Psoas muscle (tissue), 8 donors: Measurements from ENCODE around the gene SLC8B1. TPM values are rescaled to one million over a fixed set of nuclear protein-coding genes. Genes with fewer than 3 reads are reported as not detected.

Experiments used
- ATAC-seq, 4 donors: fragments of 200-7000 bp; cut with Tn5 transposase; one replicate each; pipeline ENCODE4 v1.9.1; 2020; ENCODE audit warnings: moderate library complexity in 3 of 4, mild to moderate bottlenecking in 2 of 4
- DNase-seq, 2 donors: peaks; one replicate each; pipeline ENCODE4 v3.0.0-alpha.2; 2020
- H3K27ac ChIP-seq: fragments of 200-600 bp; one replicate; pipeline ENCODE4 v1.8.0; 2022
- H3K27me3 ChIP-seq, 3 donors: fragments of 200-600 bp in 1 of 3; one replicate each; pipeline versions ENCODE4 v1.6.1 to v1.8.0; 2013 to 2022; ENCODE audit warnings: low read length in 2 of 3, mild to moderate bottlenecking in 2 of 3, moderate library complexity in 1 of 3; ENCODE audit not compliant: insufficient read depth in 3 of 3
- H3K36me3 ChIP-seq, 2 donors: fragments of 200-600 bp in 1 of 2; one replicate each; pipeline versions ENCODE4 v1.6.1 to v1.8.0; 2013 to 2022; ENCODE audit warnings: low read depth in 1 of 2, mild to moderate bottlenecking in 1 of 2, moderate library complexity in 1 of 2; ENCODE audit not compliant: insufficient read depth in 1 of 2
- H3K4me1 ChIP-seq: fragments of 200-600 bp; one replicate; pipeline ENCODE4 v1.8.0; 2022
- H3K4me3 ChIP-seq: fragments of 200-600 bp; one replicate; pipeline ENCODE4 v1.8.0; 2022; ENCODE audit warnings: mild to moderate bottlenecking
- H3K9me3 ChIP-seq: fragments of 200-600 bp; one replicate; pipeline ENCODE4 v1.8.0; 2022
- WGBS, 3 donors: extraction: QIAGEN DNeasy Blood & Tissue Kit; methylation state at CpG; one replicate each; pipeline versions ENCODE4 v1.1.6 to v1.1.7; 2013; 5-methylcytosine and 5-hydroxymethylcytosine counted together
- intact Hi-C, 2 donors: fragments of 100-400 bp; cut with DNase I; formaldehyde crosslinking; loops; one replicate each; pipeline versions ENCODE4 v1.11.0 to v1.14.2; 2022
- polyA plus RNA-seq, 3 donors: library from polyadenylated mRNA; stranded (reverse); fragments of 200-250 nt; gene quantifications; one replicate each; pipeline ENCODE4 v1.2.3, GENCODE V29; 2013
- total RNA-seq, 4 donors: library from RNA; stranded (reverse); fragmentation: NEBNext Ultra II Directional in 2 of 4; extraction: Animal tissue kit (Norgen Biotek cat#: 25700) in 2 of 4; gene quantifications; one replicate each; pipeline versions ENCODE4 v1.2.1 to v1.2.4, GENCODE V29; 2021 to 2023
- TF ChIP-seq, protein P1 (sequence below): fragments of 200-600 bp; IDR thresholded peaks from one replicate; pipeline ENCODE4 v1.8.0; 2022; ENCODE audit warnings: antibody characterized with exemption
- donor health status: healthy with polysubstance abuse.
- donor health status: DM: no; HTN: no; CAD: no; lungs with moderate emphysema.
- donor health status: Bipolar disorder and iron deficiency.
- donor health status: healthy.
- donor health status: DM: yes; HTN: yes; CAD: no.
- donor health status: DM: no; HTN: no; CAD: no.
- donor health status: DM: no; HTN: no; CAD: no.
- donor health status: DM: yes; HTN: yes; CAD: no.

Gene SLC8B1
- total and polyA plus RNA-seq, 7 donors, result 5.7 to 10.3 (median 9.2) TPM

GRCh38 chr12:113328368-113328889 is 6.5 kb downstream of the SLC8B1 start:
- ATAC-seq (no peak), DNase-seq (peak in 1 of 2 donors; percentile 24)
- no peak overlapping the region for H3K4me3 ChIP-seq
- no peaks in the 10 kb centered on the region for H3K27me3 ChIP-seq
- H3K36me3 ChIP-seq, result peaks cover 0 to 40% of the 10 kb centered on the region in 2 donors
- peaks cover 32% of the 10 kb centered on the region for H3K4me1 ChIP-seq
- intact Hi-C loops, result no loop called here
- 62 to 73% (median 64%) methylated on average over 5 of the region's 5 CpGs for WGBS, 3 donors
- TF ChIP-seq, protein P1, sequence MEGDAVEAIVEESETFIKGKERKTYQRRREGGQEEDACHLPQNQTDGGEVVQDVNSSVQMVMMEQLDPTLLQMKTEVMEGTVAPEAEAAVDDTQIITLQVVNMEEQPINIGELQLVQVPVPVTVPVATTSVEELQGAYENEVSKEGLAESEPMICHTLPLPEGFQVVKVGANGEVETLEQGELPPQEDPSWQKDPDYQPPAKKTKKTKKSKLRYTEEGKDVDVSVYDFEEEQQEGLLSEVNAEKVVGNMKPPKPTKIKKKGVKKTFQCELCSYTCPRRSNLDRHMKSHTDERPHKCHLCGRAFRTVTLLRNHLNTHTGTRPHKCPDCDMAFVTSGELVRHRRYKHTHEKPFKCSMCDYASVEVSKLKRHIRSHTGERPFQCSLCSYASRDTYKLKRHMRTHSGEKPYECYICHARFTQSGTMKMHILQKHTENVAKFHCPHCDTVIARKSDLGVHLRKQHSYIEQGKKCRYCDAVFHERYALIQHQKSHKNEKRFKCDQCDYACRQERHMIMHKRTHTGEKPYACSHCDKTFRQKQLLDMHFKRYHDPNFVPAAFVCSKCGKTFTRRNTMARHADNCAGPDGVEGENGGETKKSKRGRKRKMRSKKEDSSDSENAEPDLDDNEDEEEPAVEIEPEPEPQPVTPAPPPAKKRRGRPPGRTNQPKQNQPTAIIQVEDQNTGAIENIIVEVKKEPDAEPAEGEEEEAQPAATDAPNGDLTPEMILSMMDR, result no peak
- no peaks in the 10 kb centered on the region for H3K9me3 ChIP-seq
- no peak overlapping the region for H3K27ac ChIP-seq

DNA sequence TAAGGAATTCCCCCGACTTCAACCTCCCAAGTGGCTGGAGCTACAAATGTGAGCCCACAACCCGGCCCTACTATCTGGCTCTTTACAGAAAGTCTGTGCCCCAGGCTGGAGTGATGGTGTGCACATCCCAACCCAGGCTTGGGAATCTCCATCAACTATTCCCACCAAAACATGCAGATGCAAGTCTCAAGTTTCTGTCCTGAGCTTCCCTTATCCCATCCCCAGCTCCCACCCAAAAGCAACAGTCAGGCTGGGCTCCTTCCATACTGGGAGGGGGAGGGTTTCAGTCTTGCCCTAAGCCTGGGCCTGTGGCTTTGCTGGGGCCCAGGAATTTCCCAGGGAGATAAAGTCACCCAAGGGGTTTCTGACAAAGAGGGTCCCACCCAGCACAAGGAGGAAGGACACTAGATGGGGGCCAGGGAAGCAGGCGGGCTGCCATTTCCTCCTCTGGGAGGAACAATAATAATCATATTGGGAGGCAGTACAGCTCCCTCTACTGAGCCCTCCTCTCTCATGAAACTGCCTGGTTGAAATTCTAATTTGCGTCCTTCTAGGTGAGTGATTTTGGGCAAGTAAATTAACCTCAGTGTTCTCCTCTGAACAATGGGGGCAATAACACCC is 8.0 kb downstream of the SLC8B1 start:
- WGBS, 3 donors, result 51 to 61% (median 61%) methylated on average over 4 of the region's 4 CpGs
- Histone ChIP-seq H3K9me3 (no peaks in the 10 kb centered on the region), H3K27me3 (no peaks in the 10 kb centered on the region), H3K4me1 (peaks cover 22% of the 10 kb centered on the region), H3K27ac (peak overlapping the region; percentile 61), H3K36me3 (peaks cover 0 to 31% of the 10 kb centered on the region in 2 donors), H3K4me3 (no peak overlapping the region)
- TF ChIP-seq, protein P1, result no peak
- intact Hi-C loops, result no loop called here
- peak in 2 of 4 donors; percentile 23 to 26 for ATAC-seq
- DNase-seq, result no peak

DNA sequence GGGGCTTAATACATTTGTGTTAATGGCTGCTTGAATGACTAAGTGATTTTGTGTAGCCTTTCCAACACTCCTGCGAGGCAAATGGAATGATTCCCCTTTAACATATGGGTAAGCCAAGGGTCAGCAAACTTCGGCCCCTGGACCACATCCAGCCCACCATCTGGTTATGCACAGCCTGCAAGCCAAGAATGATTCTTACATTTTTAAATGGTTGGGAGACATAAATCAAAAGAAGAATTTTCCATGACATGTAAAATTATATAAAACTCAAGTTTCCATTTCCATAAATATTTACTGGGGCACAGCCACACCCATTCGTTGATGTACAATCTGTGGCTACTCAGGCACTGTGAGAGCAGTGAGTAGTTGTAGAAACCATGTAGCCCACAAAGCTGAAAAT is 9.0 kb downstream of the SLC8B1 start:
- Histone ChIP-seq H3K36me3 (peaks cover 0 to 25% of the 10 kb centered on the region in 2 donors), H3K27me3 (no peaks in the 10 kb centered on the region), H3K4me1 (peaks cover 22% of the 10 kb centered on the region), H3K9me3 (no peaks in the 10 kb centered on the region), H3K4me3 (no peak overlapping the region), H3K27ac (peak overlapping the region; percentile 61)
- ATAC-seq (peak in 3 of 4 donors; percentile 32 to 47 (median 37)), DNase-seq (peak; percentile 55 to 77)
- WGBS, 3 donors, result 6 to 11% (median 9%) methylated on average over 3 of the region's 3 CpGs
- TF ChIP-seq, protein P1, result no peak
- intact Hi-C loops, result no loop called here

- H3K4me1 ChIP-seq, result peaks cover 19% of the 10 kb centered on the region
- TF ChIP-seq, protein P1, result no peak
- H3K27me3 ChIP-seq, result no peaks in the 10 kb centered on the region
- H3K27ac ChIP-seq, result no peak overlapping the region
- DNase-seq (no peak), ATAC-seq (no peak)
- WGBS, 3 donors, result 91 to 97% (median 97%) methylated on average over 2 of the region's 2 CpGs
- intact Hi-C loops, result no loop called here
- no peaks in the 10 kb centered on the region for H3K9me3 ChIP-seq
- H3K36me3 ChIP-seq, result peaks cover 0 to 40% of the 10 kb centered on the region in 2 donors
- H3K4me3 ChIP-seq, result no peak overlapping the region
Observed at GRCh38 chr12:113322343-113322742, 12.6 kb downstream of the SLC8B1 start.
